ENCODE results near the gene PINK1. TPM values are rescaled to one million over a fixed set of nuclear protein-coding genes. Genes with fewer than 3 reads are reported as not detected.

The PINK1 gene
- total and polyA plus RNA-seq, 2 experiments from 2014 or later, result 73.2 to 96.4 TPM

DNA sequence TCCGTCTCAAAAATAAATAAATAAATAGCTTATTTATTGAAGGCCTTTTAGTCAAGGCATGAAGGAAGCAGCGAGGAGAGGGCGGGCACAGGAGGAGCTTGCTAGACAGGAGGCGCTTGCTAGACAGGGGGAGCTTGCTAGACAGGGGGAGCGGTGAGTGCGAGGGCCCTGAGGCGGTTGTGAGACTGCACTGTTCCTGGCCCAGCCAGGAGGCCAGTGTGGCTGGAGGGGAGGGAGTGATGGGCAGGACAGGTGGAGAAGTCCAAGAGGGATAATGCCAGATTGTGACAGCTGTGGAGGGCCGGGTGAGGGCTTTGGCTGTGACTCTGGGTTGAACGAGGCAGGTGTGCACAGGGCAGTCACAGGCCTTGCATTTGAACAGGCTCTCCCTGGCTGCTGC, 66.3 kb downstream of the PINK1 start:
- Histone ChIP-seq H3K9me3 (ENCODE audit: low read depth) (no peaks in the 10 kb centered on the region), H3K79me2 (no peaks in the 10 kb centered on the region), H3K27me3 (no peaks in the 10 kb centered on the region), H3K27ac (no peak overlapping the region), H3K4me1 (ENCODE audit: insufficient read depth) (peaks cover 12% of the 10 kb centered on the region), H3K36me3 (replicated peaks; ENCODE audit: insufficient read depth, low read depth) (no peaks in the 10 kb centered on the region), H3K9me2 (replicated peaks; ENCODE audit: insufficient read depth) (no peaks in the 10 kb centered on the region), H3K4me3 (no peak overlapping the region), H2AFZ (no peak overlapping the region), H3K4me2 (no peak overlapping the region), H4K20me1 (ENCODE audit: insufficient read depth, poor library complexity, severe bottlenecking) (no peaks in the 10 kb centered on the region)
- WGBS (ENCODE audit: low lambda C conversion rate, missing lambda C conversion rate), result 84% methylated on average over 9 of the region's 9 CpGs
- TF ChIP-seq, protein P1, sequence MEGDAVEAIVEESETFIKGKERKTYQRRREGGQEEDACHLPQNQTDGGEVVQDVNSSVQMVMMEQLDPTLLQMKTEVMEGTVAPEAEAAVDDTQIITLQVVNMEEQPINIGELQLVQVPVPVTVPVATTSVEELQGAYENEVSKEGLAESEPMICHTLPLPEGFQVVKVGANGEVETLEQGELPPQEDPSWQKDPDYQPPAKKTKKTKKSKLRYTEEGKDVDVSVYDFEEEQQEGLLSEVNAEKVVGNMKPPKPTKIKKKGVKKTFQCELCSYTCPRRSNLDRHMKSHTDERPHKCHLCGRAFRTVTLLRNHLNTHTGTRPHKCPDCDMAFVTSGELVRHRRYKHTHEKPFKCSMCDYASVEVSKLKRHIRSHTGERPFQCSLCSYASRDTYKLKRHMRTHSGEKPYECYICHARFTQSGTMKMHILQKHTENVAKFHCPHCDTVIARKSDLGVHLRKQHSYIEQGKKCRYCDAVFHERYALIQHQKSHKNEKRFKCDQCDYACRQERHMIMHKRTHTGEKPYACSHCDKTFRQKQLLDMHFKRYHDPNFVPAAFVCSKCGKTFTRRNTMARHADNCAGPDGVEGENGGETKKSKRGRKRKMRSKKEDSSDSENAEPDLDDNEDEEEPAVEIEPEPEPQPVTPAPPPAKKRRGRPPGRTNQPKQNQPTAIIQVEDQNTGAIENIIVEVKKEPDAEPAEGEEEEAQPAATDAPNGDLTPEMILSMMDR (IDR thresholded peaks at IDR 0.05; ENCODE audit: poor library complexity), result no peak
- TF ChIP-seq EZH2 (IDR thresholded peaks at IDR 0.05; ENCODE audit: borderline replicate concordance), result no peak
- no peak for TF ChIP-seq EZH2phosphoT487 (IDR thresholded peaks at IDR 0.05; ENCODE audit: low read depth, severe bottlenecking, unreplicated experiment)
- no peak for DNase-seq (ENCODE audit: low spot score)

DNA sequence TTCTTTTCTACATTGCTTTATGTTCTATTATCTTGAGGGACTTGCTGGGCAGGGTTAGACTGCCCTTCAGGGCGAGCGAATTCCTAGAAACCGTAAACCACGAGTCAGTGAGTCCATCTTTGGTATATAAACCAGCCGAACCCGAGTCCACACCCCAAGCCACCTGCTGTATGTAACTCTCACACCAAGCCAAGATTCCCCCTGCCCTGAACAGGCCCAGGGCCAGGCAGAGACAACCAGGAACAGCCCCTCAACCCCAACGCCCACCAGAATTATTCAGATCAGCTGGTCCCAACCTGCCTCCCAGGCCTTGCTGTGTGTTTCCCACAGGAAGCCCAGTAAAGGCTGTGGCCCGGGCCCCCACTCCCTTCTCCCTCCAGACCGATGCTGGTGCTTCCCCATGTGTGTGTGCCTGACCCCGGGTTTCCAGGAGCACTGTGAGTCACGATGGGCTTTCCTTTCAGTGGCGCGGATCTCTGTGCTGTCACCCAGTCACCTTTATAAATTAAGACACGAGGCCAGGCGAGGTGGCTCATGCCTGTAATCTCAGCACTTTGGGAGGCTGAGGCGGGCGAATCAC, 67.5 kb downstream of the PINK1 start:
- no peak for DNase-seq (ENCODE audit: low spot score)
- H3K79me2 ChIP-seq, result no peaks in the 10 kb centered on the region
- WGBS (ENCODE audit: low lambda C conversion rate, missing lambda C conversion rate), result 90% methylated on average over 17 of the region's 17 CpGs

More for the DNA sequence above, 67.5 kb downstream of the PINK1 start:
- Histone ChIP-seq H3K9me3 (ENCODE audit: low read depth) (no peaks in the 10 kb centered on the region), H3K27ac (no peak overlapping the region), H3K27me3 (no peaks in the 10 kb centered on the region), H3K4me2 (no peak overlapping the region), H2AFZ (no peak overlapping the region), H3K36me3 (replicated peaks; ENCODE audit: insufficient read depth, low read depth) (no peaks in the 10 kb centered on the region), H3K9me2 (replicated peaks; ENCODE audit: insufficient read depth) (no peaks in the 10 kb centered on the region), H3K4me1 (ENCODE audit: insufficient read depth) (peaks cover 12% of the 10 kb centered on the region), H3K4me3 (no peak overlapping the region), H4K20me1 (ENCODE audit: insufficient read depth, poor library complexity, severe bottlenecking) (no peaks in the 10 kb centered on the region)
- TF ChIP-seq EZH2phosphoT487 (IDR thresholded peaks at IDR 0.05; ENCODE audit: low read depth, severe bottlenecking, unreplicated experiment) (no peak), EZH2 (IDR thresholded peaks at IDR 0.05; ENCODE audit: borderline replicate concordance) (no peak)
- TF ChIP-seq, protein P1 (IDR thresholded peaks at IDR 0.05; ENCODE audit: poor library complexity), result no peak

Other genes with a start within 250 kb of the PINK1 start
- gene CAMK2N1, start 147.2 kb upstream of the PINK1 start, total RNA-seq, result 38.5 and 41.7 TPM in 2 replicates
- 39.4 and 45.5 TPM in 2 replicates for gene CAMK2N1, start 147.2 kb upstream of the PINK1 start, polyA plus RNA-seq
- gene MUL1, start 125.3 kb upstream of the PINK1 start, total RNA-seq, result 40.1 and 44.8 TPM in 2 replicates
- 47.4 and 48.1 TPM in 2 replicates for gene MUL1, start 125.3 kb upstream of the PINK1 start, polyA plus RNA-seq
- gene FAM43B, start 80.9 kb upstream of the PINK1 start, total RNA-seq, result 0.10 and 0.28 TPM in 2 replicates
- 0.81 and 1.3 TPM in 2 replicates for gene FAM43B, start 80.9 kb upstream of the PINK1 start, polyA plus RNA-seq
- 2.1 and 3.2 TPM in 2 replicates for gene CDA, start 44.4 kb upstream of the PINK1 start, total RNA-seq
- 2.1 and 3.8 TPM in 2 replicates for gene CDA, start 44.4 kb upstream of the PINK1 start, polyA plus RNA-seq
- gene DDOST, start 27.9 kb downstream of the PINK1 start, total RNA-seq, result 320 and 326 TPM in 2 replicates
- gene DDOST, start 27.9 kb downstream of the PINK1 start, polyA plus RNA-seq, result 393 and 405 TPM in 2 replicates
- 0.23 and 0.36 TPM in 2 replicates for gene KIF17, start 84.5 kb downstream of the PINK1 start, total RNA-seq
- 0.05 and 0.28 TPM in 2 replicates for gene KIF17, start 84.5 kb downstream of the PINK1 start, polyA plus RNA-seq
- gene SH2D5, start 99.2 kb downstream of the PINK1 start, total RNA-seq, result 0.36 and 0.53 TPM in 2 replicates
- 0.71 and 1.1 TPM in 2 replicates for gene SH2D5, start 99.2 kb downstream of the PINK1 start, polyA plus RNA-seq
- gene HP1BP3, start 153.8 kb downstream of the PINK1 start, total RNA-seq, result 149 and 171 TPM in 2 replicates
- gene HP1BP3, start 153.8 kb downstream of the PINK1 start, polyA plus RNA-seq, result 115 and 118 TPM in 2 replicates